Transverse colon (tissue), 4 donors: Measurements from ENCODE around the gene PAFAH1B2.
"Not testable (repeated sequence)": the region's sequence is repeated elsewhere in the genome, so short reads cannot be mapped to it uniquely, and the experiment has no call there.

Experiments
- CTCF ChIP-seq, 5 experiments: fragments of 200-600 bp in 3 of 5; fragments of 450-650 bp in 2 of 5; sonication (generic) in 3 of 5; IDR thresholded peaks; 1 replicate in 2 of 5; 2 replicates in 3 of 5; pipeline ENCODE4 v1.5.1; 2016 to 2017; ENCODE audit warnings: antibody characterized with exemption in 5 of 5, inconsistent platforms in 3 of 5, mild to moderate bottlenecking in 2 of 5, moderate library complexity in 1 of 5
- EP300 ChIP-seq: sonication (generic); formaldehyde crosslinking; IDR thresholded peaks from one replicate; pipeline ENCODE4 v1.6.1; 2017; ENCODE audit warnings: antibody characterized with exemption, low read depth
- POLR2A ChIP-seq: fragments of 450-650 bp; IDR thresholded peaks from one replicate; pipeline ENCODE4 v1.6.1; 2016; ENCODE audit warnings: antibody characterized with exemption, mild to moderate bottlenecking, moderate library complexity
- POLR2AphosphoS5 ChIP-seq, 3 donors: sonication (generic); formaldehyde crosslinking; IDR thresholded peaks; one replicate each; pipeline ENCODE4 v1.6.1; 2016; ENCODE audit warnings: antibody characterized with exemption in 3 of 3

- not testable (repeated sequence) for TF ChIP-seq CTCF (IDR thresholded peaks at IDR 0.05); POLR2A; EP300
- peak in 2 of 3 donors; percentile 37 to 65 for TF ChIP-seq POLR2AphosphoS5 (IDR thresholded peaks at IDR 0.05)
Observed at GRCh38 chr11:117206111-117206510, 62.0 kb downstream of the PAFAH1B2 start.
